Measurements from ENCODE around the gene ZNF302.
"Not testable (repeated sequence)": the region's sequence is repeated elsewhere in the genome, so short reads cannot be mapped to it uniquely, and the experiment has no call there.

The ZNF302 gene

DNA sequence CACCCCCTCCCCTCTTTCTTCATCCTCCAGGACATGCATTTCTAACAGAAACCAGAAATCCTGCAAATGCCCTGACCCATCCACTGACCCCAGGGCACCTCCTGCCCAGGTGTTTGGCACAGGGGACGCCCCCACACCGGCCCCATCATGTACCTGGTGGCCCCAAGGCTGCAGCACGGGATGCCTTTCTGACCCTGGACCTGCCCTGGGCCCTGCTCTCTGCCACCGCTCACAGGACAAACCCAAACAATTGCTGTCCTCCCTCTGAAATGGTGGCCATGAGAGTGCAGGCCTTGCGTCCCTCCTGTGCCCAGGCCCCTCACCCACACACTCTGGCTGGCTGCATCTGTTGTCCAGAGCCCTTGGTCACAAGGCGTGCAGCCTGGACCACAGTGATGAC is 12.6 kb upstream of the ZNF302 start:
- Mint-ChIP-seq H3K27me3 (no peaks in the 10 kb centered on the region), H3K4me1 (peaks cover 29% of the 10 kb centered on the region), H3K9me3 (no peaks in the 10 kb centered on the region), H3K36me3 (ENCODE audit: insufficient read depth) (peaks cover 7% of the 10 kb centered on the region), H3K27ac (ENCODE audit: low read depth) (no peak overlapping the region), H3K4me3 (no peak overlapping the region)
- DNase-seq (ENCODE audit: low spot score in 2 of 2) = no peak
- ATAC-seq (replicated peaks; ENCODE audit: extremely low read depth, poor library complexity, severe bottlenecking) = no peak

DNA sequence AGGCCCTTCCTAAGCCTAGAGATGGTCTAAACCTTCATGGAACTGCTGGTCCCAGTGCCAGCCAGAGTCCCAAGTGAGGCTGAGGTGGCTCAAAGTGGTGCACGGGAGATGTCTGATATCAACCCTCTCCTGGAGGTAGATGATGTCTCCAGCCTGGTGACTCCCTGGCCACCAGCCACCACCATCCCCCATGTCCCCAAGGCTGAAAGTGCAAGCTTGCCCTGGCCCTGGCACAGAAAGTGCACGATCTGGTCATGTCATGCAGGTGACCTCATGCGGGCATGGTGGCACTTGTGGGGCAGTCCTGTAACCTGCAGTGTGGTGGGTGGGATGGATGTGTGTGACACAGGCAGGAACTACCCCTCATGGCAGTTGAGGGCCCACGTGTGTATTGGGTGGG is 12.2 kb upstream of the ZNF302 start:
- not testable (repeated sequence) for H3K4me3 Mint-ChIP-seq; ATAC-seq (replicated peaks; ENCODE audit: extremely low read depth, poor library complexity, severe bottlenecking); H3K9me3 Mint-ChIP-seq; H3K36me3 Mint-ChIP-seq (ENCODE audit: insufficient read depth); H3K27ac Mint-ChIP-seq (ENCODE audit: low read depth); H3K27me3 Mint-ChIP-seq; DNase-seq (ENCODE audit: low spot score in 2 of 2)
- peaks cover 29% of the 10 kb centered on the region for H3K4me1 Mint-ChIP-seq

DNA sequence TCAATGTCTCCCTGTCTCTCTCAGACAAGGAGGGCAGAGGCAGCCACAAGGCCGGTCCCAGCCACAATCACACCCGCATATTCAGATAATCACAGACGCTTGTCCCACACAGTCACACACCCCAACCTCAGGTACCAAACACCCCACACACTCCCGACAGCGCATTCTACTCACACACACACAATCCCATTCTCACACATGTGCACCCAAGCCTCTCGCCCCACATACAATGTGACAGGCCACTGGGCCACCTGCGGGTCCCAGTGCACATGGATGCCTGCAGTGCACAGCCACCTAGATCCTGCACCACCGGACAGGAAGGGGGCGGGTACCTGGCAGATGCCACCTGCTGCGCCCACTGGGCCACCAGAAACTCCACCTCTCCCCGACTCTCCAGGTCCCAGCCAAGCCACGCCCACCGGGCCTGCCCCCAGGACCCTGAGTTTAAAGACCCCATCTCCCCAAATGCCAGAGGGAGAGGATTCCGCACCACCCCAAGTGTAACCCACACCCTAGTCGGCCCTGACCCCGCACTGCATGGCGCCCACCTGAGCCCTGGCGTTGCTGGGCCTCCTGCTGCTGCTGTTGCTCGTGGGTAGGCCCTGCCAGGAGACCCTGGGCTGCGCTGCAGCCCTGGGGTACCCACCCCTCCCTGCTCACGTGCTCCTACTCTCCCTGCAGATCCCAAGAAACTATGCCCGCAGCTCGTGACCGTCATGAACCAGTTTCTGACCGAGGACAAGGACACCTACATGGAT is 11.1 kb upstream of the ZNF302 start:
- DNase-seq (ENCODE audit: low spot score in 2 of 2) = no peak
- H3K4me1 Mint-ChIP-seq = peaks cover 29% of the 10 kb centered on the region
- H3K4me3 Mint-ChIP-seq = peak overlapping the region; percentile 49
- H3K36me3 Mint-ChIP-seq (ENCODE audit: insufficient read depth) = peaks cover 9% of the 10 kb centered on the region
- peak overlapping the region; percentile 75 for H3K27ac Mint-ChIP-seq (ENCODE audit: low read depth)
- H3K27me3 Mint-ChIP-seq = no peaks in the 10 kb centered on the region
- ATAC-seq (replicated peaks; ENCODE audit: extremely low read depth, poor library complexity, severe bottlenecking) = no peak
- H3K9me3 Mint-ChIP-seq = no peaks in the 10 kb centered on the region

DNA sequence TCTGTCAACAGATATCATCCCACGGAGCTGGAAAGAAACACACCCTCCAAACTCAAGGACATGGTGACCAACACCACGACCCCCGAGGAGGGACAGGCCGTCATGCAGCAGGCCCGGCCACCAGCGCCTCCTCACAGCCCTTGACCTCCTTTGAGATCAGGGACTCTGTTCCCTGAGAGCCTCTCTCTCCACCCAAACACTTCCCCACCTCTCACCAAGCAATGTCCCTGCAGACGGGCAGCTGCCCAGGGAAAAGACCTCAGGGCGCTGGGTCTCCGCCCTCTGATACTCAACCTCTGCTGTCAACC is 10.6 kb upstream of the ZNF302 start:
- DNase-seq (ENCODE audit: low spot score in 2 of 2) = no peak
- Mint-ChIP-seq H3K9me3 (no peaks in the 10 kb centered on the region), H3K4me3 (peak overlapping the region; percentile 49), H3K36me3 (ENCODE audit: insufficient read depth) (peaks cover 9% of the 10 kb centered on the region), H3K4me1 (peaks cover 29% of the 10 kb centered on the region), H3K27me3 (no peaks in the 10 kb centered on the region), H3K27ac (ENCODE audit: low read depth) (peak overlapping the region; percentile 75)
- no peak for ATAC-seq (replicated peaks; ENCODE audit: extremely low read depth, poor library complexity, severe bottlenecking)

DNA sequence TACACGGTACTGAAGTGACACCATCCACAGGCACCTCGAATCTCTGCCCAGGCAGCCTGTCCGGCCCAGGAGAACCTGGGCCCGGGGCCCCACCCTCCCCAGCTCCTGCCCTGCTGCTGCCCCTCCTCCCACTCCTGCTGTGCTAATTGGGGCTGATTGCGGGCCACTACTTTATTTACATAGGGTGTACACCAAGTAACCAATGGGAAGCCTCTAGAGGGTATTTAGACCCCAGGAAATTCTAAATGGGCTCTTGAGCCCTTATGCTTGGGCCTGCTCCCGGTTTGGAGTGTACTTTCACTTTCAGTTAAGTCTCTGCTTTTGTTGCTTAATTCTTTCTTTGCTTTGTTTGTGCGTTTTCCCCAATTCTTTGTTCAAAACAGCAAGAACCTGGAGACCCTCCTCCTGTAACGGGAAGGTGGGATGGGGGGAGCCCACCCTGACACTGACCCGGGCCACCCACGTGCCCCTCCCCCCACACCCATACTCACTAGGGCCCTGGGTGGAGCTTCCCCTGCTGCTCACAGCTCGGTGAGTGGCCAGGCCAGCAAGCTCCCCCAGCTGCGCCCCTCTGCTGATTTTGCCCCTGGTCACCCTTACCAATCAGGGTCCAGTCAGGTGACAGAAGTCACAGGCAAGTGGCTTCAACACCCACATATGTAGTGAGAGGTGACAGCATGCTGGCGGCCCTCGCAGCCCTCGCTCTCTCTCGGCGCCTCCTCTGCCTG is 10.0 kb upstream of the ZNF302 start:
- Mint-ChIP-seq H3K4me3 (peak overlapping the region; percentile 49), H3K4me1 (peaks cover 29% of the 10 kb centered on the region), H3K9me3 (no peaks in the 10 kb centered on the region), H3K36me3 (ENCODE audit: insufficient read depth) (peaks cover 9% of the 10 kb centered on the region), H3K27ac (ENCODE audit: low read depth) (peak overlapping the region; percentile 75), H3K27me3 (no peaks in the 10 kb centered on the region)
- ATAC-seq (replicated peaks; ENCODE audit: extremely low read depth, poor library complexity, severe bottlenecking) = no peak
- DNase-seq (ENCODE audit: low spot score in 2 of 2) = no peak

DNA sequence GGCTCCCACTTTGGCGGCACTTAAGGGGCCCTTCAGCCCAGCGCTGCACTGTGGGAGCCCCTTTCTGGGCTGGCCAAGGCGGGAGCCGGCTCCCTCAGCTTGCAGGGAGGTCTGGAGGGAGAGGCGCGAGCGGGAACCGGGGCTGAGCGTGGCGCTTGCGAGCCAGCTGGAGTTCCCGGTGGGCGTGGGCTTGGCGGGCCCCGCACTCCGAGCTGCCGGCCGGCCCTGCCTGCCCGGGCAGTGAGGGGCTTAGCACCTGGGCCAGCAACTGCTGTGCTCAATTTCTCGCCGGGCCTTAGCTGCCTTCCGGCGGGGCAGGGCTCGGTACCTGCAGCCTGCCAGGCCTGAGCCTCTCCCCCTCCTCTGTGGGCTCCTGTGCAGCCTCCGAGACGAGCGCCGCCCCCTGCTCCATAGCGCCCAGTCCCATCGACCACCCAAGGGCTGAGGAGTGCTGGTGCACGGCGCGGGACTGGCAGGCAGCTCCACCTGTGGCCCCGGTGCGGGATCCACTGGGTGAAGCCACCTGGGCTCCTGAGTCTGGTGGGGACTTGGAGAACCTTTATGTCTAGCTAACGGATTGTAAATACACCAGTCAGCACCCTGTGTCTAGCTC is 9.3 kb upstream of the ZNF302 start:
- ATAC-seq (replicated peaks; ENCODE audit: extremely low read depth, poor library complexity, severe bottlenecking); DNase-seq (ENCODE audit: low spot score in 2 of 2); H3K36me3 Mint-ChIP-seq (ENCODE audit: insufficient read depth); H3K27me3 Mint-ChIP-seq; H3K9me3 Mint-ChIP-seq: not testable (repeated sequence)
- Mint-ChIP-seq H3K4me1 (peaks cover 23% of the 10 kb centered on the region), H3K4me3 (peak overlapping the region; percentile 6), H3K27ac (ENCODE audit: low read depth) (peak overlapping the region; percentile 75)

DNA sequence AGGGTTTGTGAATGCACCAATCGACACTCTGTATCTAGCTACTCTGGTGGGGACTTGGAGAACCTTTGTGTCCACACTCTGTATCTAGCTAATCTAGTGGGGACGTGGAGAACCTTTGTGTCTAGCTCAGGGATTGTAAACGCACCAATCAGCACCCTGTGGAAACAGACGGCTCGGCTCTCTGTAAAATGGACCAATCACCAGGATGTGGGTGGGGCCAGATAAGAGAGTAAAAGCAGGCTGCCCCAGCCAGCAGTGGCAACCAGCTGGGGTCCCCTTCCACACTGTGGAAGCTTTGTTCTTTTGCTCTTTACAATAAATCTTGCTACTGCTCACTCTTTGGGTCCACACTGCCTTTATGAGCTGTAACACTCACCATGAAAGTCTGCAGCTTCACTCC is 8.8 kb upstream of the ZNF302 start:
- H3K9me3 Mint-ChIP-seq; H3K27ac Mint-ChIP-seq (ENCODE audit: low read depth); ATAC-seq (replicated peaks; ENCODE audit: extremely low read depth, poor library complexity, severe bottlenecking); H3K36me3 Mint-ChIP-seq (ENCODE audit: insufficient read depth); H3K27me3 Mint-ChIP-seq; DNase-seq (ENCODE audit: low spot score in 2 of 2): not testable (repeated sequence)
- H3K4me1 Mint-ChIP-seq = peaks cover 17% of the 10 kb centered on the region
- H3K4me3 Mint-ChIP-seq = peak overlapping the region; percentile 6

DNA sequence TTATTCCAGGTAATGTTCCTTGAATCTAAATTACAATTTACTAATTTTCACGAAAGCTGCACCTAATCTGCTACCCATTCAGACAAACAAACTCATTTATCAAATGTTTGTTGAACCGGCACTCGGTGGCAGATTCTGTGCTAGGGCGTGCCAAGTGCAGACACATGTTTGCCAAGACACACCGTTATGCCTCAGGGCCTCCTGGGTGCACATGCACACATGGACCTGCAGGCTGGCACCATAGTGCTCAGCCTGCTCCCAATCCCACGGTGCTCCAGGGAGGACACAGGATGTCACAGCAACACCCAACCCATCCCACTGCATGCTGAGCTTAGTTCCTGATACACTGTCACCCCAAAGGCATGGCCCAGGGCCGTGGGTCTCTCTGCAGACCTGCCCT is 8.2 kb upstream of the ZNF302 start:
- Mint-ChIP-seq H3K27ac (ENCODE audit: low read depth) (no peak overlapping the region), H3K9me3 (no peaks in the 10 kb centered on the region), H3K36me3 (ENCODE audit: insufficient read depth) (peaks cover 9% of the 10 kb centered on the region)

DNA sequence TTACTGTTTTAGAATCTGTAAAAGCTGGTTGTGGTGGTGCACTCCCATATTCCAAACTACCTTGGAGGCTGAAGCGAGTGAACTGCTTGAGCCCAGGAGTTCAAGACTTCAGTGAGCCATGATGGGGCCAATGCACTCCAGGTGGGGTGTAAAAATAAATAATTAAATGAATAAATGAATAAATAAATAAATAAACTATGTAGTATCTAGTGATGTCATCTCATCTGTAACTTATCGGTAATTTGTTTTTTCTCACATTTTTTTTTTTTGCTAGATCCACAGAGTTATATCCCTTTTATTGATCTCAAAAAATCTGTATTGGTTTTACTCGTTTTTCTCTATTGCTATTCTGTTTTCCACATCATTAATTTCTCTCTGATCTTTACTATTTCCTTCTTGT is 5.5 kb upstream of the ZNF302 start:
- ATAC-seq (replicated peaks; ENCODE audit: extremely low read depth, poor library complexity, severe bottlenecking) (no peak), DNase-seq (ENCODE audit: low spot score in 2 of 2) (no peak)
- Mint-ChIP-seq H3K9me3 (no peaks in the 10 kb centered on the region), H3K36me3 (ENCODE audit: insufficient read depth) (peaks cover 9% of the 10 kb centered on the region), H3K27me3 (peaks cover 10% of the 10 kb centered on the region), H3K4me1 (peaks cover 9% of the 10 kb centered on the region), H3K4me3 (no peak overlapping the region), H3K27ac (ENCODE audit: low read depth) (no peak overlapping the region)

More for the DNA sequence above, 8.2 kb upstream of the ZNF302 start:
- DNase-seq (ENCODE audit: low spot score in 2 of 2) = no peak
- no peak for ATAC-seq (replicated peaks; ENCODE audit: extremely low read depth, poor library complexity, severe bottlenecking)
- Mint-ChIP-seq H3K4me1 (peaks cover 16% of the 10 kb centered on the region), H3K27me3 (peaks cover 8% of the 10 kb centered on the region), H3K4me3 (no peak overlapping the region)

DNA sequence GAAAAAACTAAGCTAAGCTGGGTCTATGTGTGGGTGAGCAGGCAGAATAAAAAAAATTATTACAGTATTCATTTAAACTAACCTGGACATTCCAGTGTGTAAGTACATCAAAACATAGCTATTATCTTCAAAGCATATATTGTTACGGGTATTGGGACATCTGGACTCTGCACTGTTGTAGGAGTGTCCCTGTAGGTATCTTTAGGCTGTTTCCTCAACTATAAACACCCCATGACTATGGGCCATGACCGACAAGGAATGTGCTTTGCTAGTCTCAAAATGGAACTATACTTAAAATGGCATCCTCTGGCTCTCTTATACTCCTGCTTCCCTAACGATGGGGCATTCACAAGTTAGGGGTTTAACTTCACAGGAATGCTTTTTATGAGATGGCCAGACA is 3.9 kb upstream of the ZNF302 start:
- Mint-ChIP-seq H3K4me1 (peaks cover 6% of the 10 kb centered on the region), H3K9me3 (no peaks in the 10 kb centered on the region), H3K36me3 (ENCODE audit: insufficient read depth) (peaks cover 19% of the 10 kb centered on the region), H3K27ac (ENCODE audit: low read depth) (no peak overlapping the region), H3K27me3 (peaks cover 10% of the 10 kb centered on the region), H3K4me3 (no peak overlapping the region)
- ATAC-seq (replicated peaks; ENCODE audit: extremely low read depth, poor library complexity, severe bottlenecking) (no peak), DNase-seq (ENCODE audit: low spot score in 2 of 2) (no peak)

DNA sequence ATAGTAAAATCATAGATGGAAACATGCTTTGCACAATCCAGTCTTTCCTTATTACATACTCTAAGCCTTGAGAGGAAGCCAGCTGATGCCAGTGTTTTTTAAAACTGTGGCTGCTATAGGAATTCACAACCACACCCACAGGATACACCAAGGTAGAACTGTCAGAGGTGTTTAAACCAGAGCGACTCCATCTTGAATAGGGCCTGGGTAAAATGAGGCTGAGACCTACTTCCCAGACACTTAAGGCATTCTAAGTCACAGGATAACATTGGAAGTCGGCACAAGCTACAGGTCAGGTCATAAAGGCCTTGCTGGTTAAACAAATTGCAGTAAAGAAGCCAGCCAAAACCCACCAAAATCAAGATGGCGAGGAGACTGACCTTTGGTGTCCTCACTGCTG is 2.2 kb upstream of the ZNF302 start:
- peaks cover 21% of the 10 kb centered on the region for H3K36me3 Mint-ChIP-seq (ENCODE audit: insufficient read depth)
- H3K4me3 Mint-ChIP-seq = no peak overlapping the region
- H3K9me3 Mint-ChIP-seq = peaks cover 7% of the 10 kb centered on the region
- DNase-seq (ENCODE audit: low spot score in 2 of 2) = no peak
- H3K27ac Mint-ChIP-seq (ENCODE audit: low read depth) = no peak overlapping the region
- no peak for ATAC-seq (replicated peaks; ENCODE audit: extremely low read depth, poor library complexity, severe bottlenecking)
- peaks cover 10% of the 10 kb centered on the region for H3K27me3 Mint-ChIP-seq
- H3K4me1 Mint-ChIP-seq = peaks cover 18% of the 10 kb centered on the region

DNA sequence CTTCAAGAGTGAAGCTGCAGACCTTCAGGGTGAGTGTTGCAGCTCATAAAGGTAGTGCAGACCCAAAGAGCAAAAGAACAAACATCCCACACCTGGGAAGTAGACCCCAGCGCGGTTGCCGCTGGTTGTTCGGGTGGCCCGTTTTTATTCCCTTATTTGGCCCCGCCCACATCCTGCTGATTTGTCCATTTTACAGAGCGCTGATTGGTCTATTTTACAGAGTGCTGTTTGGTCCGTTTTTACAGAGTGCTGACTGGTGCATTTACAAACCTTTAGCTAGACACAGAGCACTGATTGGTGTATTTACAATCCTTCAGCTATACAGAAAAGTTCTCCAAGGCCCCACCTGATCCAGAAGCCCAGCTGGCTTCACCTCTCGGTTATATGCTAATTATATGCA is 1.6 kb upstream of the ZNF302 start:
- H3K36me3 Mint-ChIP-seq (ENCODE audit: insufficient read depth) = peaks cover 20% of the 10 kb centered on the region
- H3K9me3 Mint-ChIP-seq = peaks cover 7% of the 10 kb centered on the region
- ATAC-seq (replicated peaks; ENCODE audit: extremely low read depth, poor library complexity, severe bottlenecking) (no peak), DNase-seq (ENCODE audit: low spot score in 2 of 2) (no peak)
- no peak overlapping the region for H3K4me3 Mint-ChIP-seq
- no peak overlapping the region for H3K27ac Mint-ChIP-seq (ENCODE audit: low read depth)
- H3K27me3 Mint-ChIP-seq = peaks cover 10% of the 10 kb centered on the region
- peaks cover 18% of the 10 kb centered on the region for H3K4me1 Mint-ChIP-seq
